HepG2 (cell line): Measurements from ENCODE around the gene GMNN.

Experiments used
- HOXA5 ChIP-seq: sonication (generic); formaldehyde crosslinking; IDR thresholded peaks from 2 replicates; pipeline ENCODE4 v1.4.0; 2020; ENCODE audit warnings: missing genetic modification reagents
- MAFF ChIP-seq: IDR thresholded peaks from 2 replicates; pipeline ENCODE4 v1.6.1; 2011; ENCODE audit warnings: low read depth, low read length, improper control_type of control experiment

- TF ChIP-seq MAFF (no peak), HOXA5 (CRISPR knock-in tag) (no peak)
Measured at GRCh38 chr6:24759718-24760117, 15.0 kb upstream of the GMNN start.
